CD1c-positive myeloid dendritic cell (primary cell): ENCODE data around the gene PLXNA2.

Experiments
- DNase-seq: peaks from one replicate; pipeline ENCODE4 v3.0.0-alpha.2; 2016; ENCODE audit errors: extremely low spot score

The PLXNA2 gene

DNA sequence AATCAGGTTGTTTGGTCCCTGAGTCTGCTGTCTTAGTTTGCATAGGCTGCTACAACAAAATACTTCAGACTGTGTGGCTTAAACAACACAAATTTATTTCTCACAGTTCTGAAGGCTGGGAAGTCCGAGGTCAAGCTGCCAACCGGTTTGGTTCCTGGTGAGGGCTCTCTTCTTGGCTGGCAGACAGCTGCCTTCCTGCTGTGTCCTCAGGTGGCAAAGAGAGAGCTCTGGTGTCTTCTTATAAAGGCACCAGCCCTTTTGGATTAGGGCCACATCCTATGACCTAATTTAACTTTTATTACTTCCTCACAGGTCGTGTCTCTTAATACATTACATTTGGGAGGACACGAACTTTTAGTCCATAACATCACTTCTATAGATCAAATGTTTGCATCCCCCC lies 243.7 kb downstream of the PLXNA2 start:
- no peak for DNase-seq

DNA sequence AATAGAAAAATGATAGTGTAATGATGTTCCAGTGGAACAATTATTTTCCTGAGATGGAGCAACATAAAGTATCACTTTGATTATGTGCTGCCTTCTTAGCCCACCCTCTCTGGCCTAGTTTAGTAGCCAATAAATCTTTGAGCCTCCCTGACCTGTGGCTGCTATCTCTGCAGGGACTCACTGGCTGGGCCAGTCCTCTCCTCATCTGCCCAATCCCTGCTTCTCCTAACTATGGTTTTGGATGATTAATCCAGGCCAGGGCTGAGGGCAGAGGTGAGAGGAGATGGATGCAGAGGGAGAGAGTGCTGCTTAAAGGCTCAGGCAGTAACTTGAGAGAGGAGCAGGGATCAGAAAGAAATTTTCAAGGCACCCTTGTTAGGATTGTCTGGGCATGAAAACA lies 244.2 kb downstream of the PLXNA2 start:
- DNase-seq: no peak

- DNase-seq: no peak
These were observed 244.8 kb downstream of the PLXNA2 start for GRCh38 chr1:207999274-207999915.

GRCh38 chr1:207998691-207999090 lies 245.5 kb downstream of the PLXNA2 start:
- DNase-seq: no peak

GRCh38 chr1:207997486-207998268 lies 246.5 kb downstream of the PLXNA2 start:
- peak; percentile 62 for DNase-seq

DNA sequence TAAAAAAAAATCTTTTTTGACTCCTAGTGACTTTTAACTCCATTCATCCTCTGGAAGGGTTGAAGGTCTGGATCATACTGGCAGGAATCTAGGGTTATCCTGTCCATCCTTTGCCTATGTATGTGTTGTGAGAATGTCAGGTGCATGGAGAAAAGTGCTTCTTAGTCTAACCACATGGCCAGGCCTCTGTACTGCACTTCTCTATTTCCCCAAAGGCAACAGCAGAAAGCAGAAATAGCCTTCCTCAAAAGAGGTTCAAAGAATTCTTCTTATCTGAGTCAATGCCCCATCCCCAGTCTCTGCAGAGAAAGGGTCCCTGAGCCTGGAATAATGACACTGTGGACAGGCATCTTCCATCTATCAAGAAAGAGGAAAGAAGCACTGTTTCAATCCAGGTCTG lies 247.5 kb downstream of the PLXNA2 start:
- peak; percentile 57 for DNase-seq

GRCh38 chr1:207995576-207995975 lies 248.6 kb downstream of the PLXNA2 start:
- DNase-seq: no peak

DNA sequence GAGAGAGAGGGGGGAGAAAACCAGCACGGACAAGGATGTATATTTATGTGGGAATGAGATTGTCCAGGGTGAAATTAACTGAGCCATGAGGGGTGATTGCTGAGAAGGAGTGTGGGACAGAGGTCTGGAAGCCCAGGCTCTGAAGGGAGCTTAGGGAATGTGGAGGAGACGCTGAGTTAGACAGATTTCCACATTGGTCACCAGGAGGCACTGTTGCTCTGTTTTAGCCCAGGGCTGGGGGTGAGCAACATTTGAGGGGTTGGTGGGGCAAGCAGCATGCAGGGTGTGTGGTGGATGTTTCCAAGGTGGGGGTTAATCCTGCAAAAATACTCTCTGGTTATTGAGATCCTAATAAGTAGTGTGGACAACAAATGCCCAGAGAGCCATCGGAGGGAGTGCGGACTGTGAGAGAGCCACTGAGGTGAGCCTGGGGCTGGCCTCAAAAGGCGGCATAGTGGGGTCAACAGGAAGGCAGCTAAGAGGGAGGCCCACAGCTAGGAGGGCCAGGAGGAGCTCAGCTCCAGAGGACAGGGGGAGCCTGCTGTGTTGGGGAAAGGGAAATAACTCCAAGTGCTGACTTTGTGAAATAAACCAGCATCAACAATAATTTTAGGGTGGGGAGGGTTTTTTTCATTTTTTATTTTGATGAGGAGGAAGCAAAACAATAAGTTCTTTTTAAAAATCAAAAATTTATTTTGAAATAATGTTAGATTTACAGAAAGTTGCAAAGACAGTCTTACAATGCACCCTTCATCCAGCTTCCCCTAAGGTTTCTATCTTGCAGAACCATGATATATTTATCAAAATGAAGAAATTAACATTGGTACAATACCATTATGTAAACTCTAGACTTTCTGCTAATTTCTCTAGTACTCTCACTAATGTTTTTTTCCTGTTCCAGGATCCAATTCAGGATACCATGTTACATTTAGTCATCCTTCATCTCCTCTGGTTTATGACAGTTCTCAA lies 250.4 kb downstream of the PLXNA2 start:
- DNase-seq: no peak

DNA sequence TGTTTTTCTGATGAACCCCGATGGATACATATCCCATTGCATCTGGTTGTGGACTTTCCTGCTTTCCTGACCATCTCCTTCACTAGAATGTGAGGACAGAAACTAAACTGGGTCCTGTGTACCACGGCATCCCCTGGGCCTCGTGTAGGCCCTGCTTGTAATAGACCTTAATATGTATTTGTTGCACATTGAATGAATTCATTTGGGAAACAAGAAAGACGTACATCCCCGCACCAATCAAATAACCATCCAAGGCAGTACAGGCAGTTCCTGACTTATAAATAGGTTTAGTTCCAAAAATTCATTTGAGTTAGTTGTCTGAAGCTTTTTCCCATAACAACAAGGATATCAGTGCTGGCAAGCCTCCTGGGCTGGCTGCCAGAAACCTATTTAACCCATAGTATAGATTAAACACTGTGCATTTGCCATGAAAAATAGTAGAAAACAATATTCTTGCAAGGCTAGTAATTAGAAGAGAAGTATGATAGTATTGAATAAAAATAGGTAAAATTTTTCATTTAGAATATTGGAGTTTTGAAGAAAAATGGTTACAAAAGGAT lies 251.4 kb downstream of the PLXNA2 start:
- DNase-seq: no peak

DNA sequence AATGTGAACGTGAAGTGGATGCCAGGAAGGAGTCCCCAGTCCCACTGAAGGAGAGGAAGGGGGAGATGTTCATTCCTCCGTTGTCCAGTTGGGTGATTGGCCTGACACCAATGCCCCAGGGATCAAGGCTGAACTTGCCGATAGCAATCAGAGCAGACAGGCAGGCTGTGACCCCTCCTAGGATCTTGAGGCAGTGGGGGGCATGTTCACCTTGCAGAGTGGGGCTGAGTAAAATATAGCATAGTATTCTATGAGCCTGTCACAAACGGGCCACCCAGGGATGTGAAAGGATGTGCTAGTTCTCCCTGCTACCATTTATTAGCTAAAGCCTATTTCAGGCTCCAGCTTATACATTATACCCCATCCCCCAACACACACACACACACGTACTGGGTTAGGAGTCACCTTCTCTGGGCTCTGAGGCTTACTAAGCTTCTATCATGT lies 252.6 kb downstream of the PLXNA2 start:
- DNase-seq: no peak

GRCh38 chr1:207990876-207991582 lies 253.2 kb downstream of the PLXNA2 start:
- no peak for DNase-seq

DNA sequence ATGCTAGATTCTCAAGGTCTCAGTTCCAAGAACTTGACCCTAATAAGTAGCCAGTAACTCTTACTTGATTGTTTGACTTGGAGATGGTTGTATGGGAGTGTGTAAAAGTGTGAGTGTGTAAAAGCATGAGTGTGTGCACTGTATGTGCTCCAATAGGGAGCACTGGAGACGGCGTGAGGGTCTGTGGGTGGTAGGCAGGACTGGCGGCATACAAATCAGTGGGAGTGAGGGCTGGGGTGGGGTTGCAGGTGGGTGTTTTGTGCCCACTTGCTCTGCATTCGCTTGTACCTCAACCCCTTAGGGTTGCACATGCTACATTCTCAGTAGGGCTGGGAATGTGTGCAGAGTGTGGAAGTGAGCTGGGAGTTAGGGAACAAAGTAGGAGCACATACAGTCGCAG lies 253.7 kb downstream of the PLXNA2 start:
- no peak for DNase-seq

- DNase-seq: peak; percentile 51
These were observed 255.6 kb downstream of the PLXNA2 start for GRCh38 chr1:207988326-207989165.

- DNase-seq: no peak
These were observed 257.0 kb downstream of the PLXNA2 start for GRCh38 chr1:207987164-207987563.

DNA sequence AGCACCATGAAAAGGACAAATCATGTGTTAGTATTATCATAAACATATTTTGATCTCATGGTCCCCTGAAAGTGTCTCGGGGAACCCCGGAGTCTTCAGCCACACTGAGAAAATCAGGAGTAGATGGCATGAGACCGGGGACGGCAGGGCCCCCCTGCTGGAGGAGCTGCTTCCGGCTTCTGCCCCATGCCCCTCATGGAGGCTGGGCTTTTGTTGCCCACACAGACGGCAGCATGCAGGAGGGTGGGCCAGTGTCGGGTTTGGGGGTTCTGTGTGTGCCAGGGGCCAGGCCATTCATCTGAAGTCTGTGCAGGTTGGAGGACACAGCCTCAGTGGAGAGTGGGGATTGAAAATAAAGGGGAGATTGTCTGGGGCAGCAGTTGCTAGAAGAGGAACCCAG lies 258.2 kb downstream of the PLXNA2 start:
- DNase-seq: no peak

- DNase-seq: no peak
These were observed 259.2 kb downstream of the PLXNA2 start for GRCh38 chr1:207984831-207985572.

GRCh38 chr1:207983044-207983635 lies 261.0 kb downstream of the PLXNA2 start:
- no peak for DNase-seq

GRCh38 chr1:207981976-207982375 lies 262.2 kb downstream of the PLXNA2 start:
- no peak for DNase-seq

DNA sequence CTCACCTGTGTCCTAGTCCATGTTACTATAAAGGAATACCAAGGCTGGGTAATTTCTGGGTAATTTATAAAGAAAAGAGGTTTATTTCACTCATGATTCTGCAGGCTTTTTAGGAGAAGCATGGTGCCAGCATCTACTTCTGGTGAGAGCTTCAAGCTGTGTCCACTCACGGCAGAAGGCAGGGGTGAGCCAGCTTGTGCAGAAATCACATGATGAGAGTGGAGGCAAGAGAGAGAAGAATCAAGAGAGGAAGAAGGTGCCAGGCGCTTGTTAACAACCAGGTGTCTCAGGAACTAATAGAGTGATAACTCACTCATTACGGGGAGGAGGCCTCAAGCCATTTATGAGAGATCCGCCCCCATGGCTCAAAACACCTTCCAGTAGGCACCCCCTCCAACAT lies 265.7 kb downstream of the PLXNA2 start:
- DNase-seq: no peak
